DLD1 (cell line): Measurements from ENCODE around the gene ROBO1.

ENCODE experiments used
- in situ Hi-C: cut with HindIII; loops from 2 replicates; pipeline ENCODE4 v1.10.0; 2017; ENCODE audit warnings: low sequenced_read_pairs

Gene ROBO1

GRCh38 chr3:78613421-78613879 is 1154.3 kb downstream of the ROBO1 start:
- in situ Hi-C loops = no loop called here

GRCh38 chr3:78611278-78611677 is 1156.5 kb downstream of the ROBO1 start:
- in situ Hi-C loops = no loop called here

GRCh38 chr3:78610462-78611125 is 1157.2 kb downstream of the ROBO1 start:
- in situ Hi-C loops = no loop called here

- in situ Hi-C loops = no loop called here
These were observed 1161.0 kb downstream of the ROBO1 start for GRCh38 chr3:78606756-78607155.

- in situ Hi-C loops = no loop called here
These were observed 1162.6 kb downstream of the ROBO1 start for GRCh38 chr3:78605178-78605577.

GRCh38 chr3:78604341-78604740 is 1163.5 kb downstream of the ROBO1 start:
- in situ Hi-C loops = no loop called here

- in situ Hi-C loops = no loop called here
These were observed 1166.5 kb downstream of the ROBO1 start for GRCh38 chr3:78601249-78601648.

- in situ Hi-C loops = no loop called here
These were observed 1178.0 kb downstream of the ROBO1 start for GRCh38 chr3:78589778-78590177.

- in situ Hi-C loops = no loop called here
These were observed 1178.7 kb downstream of the ROBO1 start for GRCh38 chr3:78588906-78589621.

- in situ Hi-C loops = no loop called here
These were observed 1187.1 kb downstream of the ROBO1 start for GRCh38 chr3:78580681-78581080.

- in situ Hi-C loops = no loop called here
These were observed 1196.3 kb downstream of the ROBO1 start for GRCh38 chr3:78571486-78571885.

GRCh38 chr3:78570496-78570895 is 1197.3 kb downstream of the ROBO1 start:
- in situ Hi-C loops = no loop called here

- in situ Hi-C loops = no loop called here
These were observed 1198.0 kb downstream of the ROBO1 start for GRCh38 chr3:78569804-78570203.

GRCh38 chr3:78565712-78566111 is 1202.1 kb downstream of the ROBO1 start:
- in situ Hi-C loops = no loop called here

- in situ Hi-C loops = no loop called here
These were observed 1205.5 kb downstream of the ROBO1 start for GRCh38 chr3:78562328-78562727.
